ENCODE results near the gene AFAP1.

DNA sequence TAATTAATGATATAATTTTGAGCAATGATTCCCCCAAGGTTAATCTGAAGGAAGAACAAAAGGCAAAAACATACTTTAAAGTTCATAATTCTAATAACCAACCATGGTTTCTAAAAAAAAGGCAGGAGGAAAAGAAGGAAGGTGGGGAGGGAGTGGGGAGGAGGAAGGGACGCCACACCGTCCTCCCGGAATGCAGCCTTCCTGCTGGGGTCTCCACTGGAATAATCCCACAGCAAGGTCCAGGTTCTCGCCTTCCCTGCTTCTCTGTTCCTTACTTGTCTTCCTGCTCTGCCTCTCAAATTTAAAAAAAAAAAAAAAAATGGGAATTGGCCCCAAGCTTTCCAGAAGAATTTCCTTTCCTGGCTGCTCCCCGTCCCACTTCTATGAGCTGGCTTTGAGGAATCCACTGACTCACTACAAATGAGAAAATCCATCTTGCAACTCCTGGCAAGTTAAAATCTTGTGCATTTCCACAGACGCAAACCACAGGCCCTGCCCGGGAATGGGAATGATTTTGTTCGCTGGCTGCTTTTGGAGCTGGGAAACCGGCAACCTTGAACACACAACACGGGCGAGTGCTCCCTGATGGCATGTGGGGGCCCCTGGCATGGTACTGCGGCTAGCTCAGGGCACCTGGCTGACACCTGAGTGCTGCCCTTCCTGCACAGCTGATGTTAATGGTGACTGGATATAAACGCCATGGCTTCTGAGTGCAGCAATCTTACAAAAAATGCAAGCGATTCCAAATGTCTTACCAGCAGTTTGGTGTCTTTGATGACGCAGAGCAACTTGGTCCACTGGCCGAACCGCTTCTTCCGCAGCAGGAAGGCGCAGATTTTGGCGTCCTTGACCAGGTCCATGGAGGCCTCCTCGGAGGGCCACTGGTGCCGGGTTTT lies 97.0 kb downstream of the AFAP1 start:
- TF ChIP-seq, protein P1, sequence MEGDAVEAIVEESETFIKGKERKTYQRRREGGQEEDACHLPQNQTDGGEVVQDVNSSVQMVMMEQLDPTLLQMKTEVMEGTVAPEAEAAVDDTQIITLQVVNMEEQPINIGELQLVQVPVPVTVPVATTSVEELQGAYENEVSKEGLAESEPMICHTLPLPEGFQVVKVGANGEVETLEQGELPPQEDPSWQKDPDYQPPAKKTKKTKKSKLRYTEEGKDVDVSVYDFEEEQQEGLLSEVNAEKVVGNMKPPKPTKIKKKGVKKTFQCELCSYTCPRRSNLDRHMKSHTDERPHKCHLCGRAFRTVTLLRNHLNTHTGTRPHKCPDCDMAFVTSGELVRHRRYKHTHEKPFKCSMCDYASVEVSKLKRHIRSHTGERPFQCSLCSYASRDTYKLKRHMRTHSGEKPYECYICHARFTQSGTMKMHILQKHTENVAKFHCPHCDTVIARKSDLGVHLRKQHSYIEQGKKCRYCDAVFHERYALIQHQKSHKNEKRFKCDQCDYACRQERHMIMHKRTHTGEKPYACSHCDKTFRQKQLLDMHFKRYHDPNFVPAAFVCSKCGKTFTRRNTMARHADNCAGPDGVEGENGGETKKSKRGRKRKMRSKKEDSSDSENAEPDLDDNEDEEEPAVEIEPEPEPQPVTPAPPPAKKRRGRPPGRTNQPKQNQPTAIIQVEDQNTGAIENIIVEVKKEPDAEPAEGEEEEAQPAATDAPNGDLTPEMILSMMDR (IDR thresholded peaks at IDR 0.05) = no peak
- no peak for TF ChIP-seq ZFX (IDR thresholded peaks at IDR 0.05; ENCODE audit: borderline replicate concordance)
